Measurements from ENCODE around the gene SETD1B.
A peak's percentile ranks its signal among the peaks of the same experiment; 100 is the strongest.
"Not testable (repeated sequence)": the region's sequence is repeated elsewhere in the genome, so short reads cannot be mapped to it uniquely, and the experiment has no call there.

The SETD1B gene

DNA sequence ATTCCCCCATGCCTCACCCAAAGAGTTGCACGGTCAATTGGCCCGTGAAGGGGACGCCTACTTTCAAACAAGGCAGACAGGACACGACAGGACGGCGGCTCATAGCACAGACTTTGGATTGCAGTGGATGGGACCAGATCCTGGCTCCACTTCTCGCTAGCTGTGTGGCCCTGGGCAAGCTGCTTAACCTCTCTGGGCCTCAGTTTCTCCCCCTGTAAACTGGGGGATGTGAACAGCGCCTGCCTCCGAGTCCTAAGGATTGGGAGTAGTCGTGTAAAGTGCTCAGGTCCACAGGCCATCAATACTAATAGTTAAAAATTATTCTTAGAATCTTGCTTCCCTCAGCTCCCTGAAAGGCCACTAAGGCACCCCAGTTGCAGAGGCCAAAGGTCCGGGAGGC lies 23.4 kb upstream of the SETD1B start:
- no peak for DNase-seq (ENCODE audit: low read depth)

DNA sequence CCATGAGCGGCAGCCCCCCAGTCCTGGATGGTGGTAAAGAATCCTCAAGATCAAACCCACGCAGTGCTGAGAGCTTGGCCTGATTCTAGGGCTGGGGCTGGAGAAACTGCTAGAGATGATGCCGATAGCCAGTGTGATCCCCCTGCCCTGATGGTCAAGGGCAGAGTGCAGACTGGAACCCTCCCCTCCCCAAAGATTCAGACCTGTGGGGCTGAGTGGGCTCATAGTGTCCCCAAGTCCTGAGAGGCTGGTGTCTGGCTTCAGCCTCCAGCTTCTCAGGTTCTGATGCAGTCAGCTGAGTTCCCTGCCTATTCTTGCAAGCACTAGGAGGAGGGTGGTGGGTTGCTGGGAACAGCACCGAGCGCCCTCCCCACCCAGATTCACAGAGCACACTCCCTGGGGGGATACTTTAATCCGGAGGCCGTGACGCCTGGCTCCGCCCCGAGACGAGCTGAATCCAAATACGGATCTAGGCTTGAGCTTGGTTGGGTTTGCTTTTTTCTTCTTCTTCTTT lies 22.3 kb upstream of the SETD1B start:
- DNase-seq (ENCODE audit: low read depth) = no peak

DNA sequence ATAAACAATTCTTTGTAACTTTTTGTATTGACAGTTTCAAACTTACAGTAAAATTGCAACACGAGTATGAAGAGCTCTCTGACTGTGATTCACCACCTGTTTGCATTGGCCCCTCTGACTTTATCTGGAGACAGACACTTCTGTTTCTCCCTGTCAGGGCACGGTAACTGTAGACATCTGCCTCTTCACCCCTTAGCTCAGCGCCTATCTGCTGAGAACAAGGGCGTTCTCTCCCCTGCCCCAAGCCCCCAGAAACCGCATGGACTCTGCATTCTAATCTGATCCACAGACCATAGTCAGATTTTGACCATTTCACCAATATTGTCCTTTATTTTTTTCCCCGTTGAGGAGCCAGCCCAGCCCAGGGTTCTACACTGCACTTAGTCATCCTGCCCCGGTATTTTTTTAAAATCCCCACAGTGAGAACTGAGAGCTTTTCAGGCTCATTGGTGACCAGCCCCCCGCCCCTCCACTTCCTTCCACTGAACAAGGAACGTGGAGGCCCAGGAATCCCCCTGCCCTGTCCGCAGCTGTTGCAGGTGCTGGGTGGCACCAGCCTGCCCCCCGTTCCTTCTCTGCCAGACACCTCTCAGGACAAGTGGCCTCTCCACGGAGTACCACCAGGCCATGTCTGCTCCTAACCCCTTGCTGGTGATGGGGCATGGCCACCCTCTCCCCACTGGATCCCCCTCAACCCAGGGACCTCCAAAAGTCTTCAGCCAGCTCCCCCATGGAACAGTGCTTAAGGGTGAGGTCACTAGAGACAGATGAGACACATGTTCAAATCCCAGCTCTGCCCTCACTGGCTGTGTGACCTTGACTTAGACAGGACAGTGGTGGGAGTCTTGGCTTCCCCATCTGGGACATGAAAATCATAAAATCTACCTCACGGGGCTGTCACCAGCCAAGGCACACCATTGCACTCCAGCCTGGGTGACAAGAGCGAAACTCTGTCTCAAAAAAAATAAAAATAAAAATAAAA lies 21.5 kb upstream of the SETD1B start:
- DNase-seq (ENCODE audit: low read depth) = no peak

DNA sequence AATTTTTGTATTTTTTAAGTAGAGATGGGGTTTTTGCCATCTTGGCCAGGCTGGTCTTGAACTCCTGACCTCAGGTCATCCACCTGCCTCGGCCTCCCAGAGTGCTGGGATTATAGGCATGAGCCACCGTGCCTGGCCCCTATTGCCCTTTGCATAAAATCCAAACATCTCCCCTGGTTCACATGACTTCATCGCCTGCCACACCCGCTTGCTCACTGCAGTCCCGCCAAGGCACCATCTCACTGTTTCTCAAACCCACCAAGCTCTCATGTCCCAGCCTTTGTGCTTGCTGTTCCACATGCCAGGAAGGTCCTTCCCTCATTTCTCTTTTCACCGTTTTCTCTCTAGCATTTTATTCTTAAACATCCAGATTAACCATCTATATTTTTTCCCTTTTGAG lies 20.0 kb upstream of the SETD1B start:
- no peak for DNase-seq (ENCODE audit: low read depth)

- DNase-seq (ENCODE audit: low read depth) = no peak
Measured at GRCh38 chr12:121784460-121784859, 19.3 kb upstream of the SETD1B start.

GRCh38 chr12:121786440-121786825 lies 17.4 kb upstream of the SETD1B start:
- DNase-seq (ENCODE audit: low read depth) = no peak

- DNase-seq (ENCODE audit: low read depth) = no peak
Measured at GRCh38 chr12:121787063-121788025, 16.5 kb upstream of the SETD1B start.

GRCh38 chr12:121788176-121788818 lies 15.5 kb upstream of the SETD1B start:
- DNase-seq (ENCODE audit: low read depth) = no peak

DNA sequence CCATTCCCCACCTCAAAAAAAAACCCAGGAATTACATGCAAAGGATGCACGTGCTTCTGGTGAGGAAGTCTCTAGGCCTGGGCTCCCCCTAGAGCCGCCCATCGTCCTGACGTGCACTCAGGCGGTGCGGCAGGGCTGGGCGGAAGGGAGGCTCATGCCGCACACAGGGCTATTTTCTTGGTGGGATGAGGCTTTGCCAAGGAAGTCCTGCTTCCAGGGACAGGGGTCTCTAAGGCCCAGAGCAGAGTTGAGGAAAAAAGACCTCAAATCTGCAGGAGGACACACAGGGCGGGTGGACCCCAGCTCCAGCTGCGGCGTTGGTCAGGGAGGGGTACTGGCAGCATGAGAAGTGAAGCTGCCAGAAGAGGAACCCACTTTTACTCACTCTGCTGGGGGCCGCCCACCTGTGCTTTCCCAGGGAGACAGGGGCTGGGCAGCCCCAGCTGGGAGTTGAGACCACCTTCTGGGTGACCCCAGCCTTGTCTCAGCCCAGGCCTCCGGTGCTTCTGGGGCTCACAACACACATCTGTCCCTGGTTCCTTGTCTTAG lies 14.5 kb upstream of the SETD1B start:
- no peak for DNase-seq (ENCODE audit: low read depth)

DNA sequence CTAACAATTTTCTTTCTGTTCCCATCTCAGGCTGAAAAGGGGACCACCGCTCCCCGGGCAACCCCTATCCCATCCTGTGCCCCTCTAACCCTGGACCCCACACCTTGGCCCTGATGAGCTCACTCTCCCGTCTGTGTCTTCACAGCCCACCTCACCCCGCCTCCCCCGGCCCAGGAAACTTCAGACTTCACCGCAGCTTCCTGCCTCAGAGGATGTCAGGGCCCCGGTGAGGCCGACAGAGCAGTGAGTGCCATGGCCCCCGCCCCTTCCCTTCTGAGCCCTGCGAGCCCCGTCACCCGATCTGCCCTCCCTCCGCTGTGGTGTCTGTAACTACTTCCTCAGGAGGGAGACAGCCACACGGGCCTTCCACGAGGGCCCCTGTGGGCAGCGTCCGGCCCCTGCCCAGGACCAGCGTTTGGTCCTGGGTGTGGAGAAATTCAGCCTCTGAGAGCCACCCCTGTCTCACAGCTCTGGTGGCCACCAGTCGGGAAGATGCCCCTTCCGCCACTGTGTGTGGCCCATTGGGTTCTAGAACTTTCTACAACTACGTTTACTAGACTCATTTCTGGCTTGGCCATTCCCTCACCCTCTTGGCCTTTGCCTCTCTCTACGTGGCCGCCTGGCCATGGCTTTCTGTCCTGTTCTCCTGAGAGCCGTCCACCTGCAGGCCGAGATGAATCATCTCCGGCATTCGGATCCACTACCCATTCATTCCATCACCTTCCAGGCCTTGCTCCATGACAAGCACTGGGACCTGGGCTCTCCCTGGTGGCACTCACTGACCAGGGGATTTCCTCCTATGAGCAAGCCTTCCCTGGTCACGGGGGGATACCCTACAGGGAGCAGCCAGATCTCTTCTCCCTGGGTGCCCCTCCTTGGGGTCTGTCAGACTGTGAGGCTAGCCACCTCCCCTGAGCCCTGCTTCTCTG lies 13.7 kb upstream of the SETD1B start:
- no peak for DNase-seq (ENCODE audit: low read depth)

- DNase-seq (ENCODE audit: low read depth) = not testable (repeated sequence)
Measured at GRCh38 chr12:121790785-121791184, 13.0 kb upstream of the SETD1B start.

- no peak for DNase-seq (ENCODE audit: low read depth)
Measured at GRCh38 chr12:121791671-121792551, 11.9 kb upstream of the SETD1B start.

GRCh38 chr12:121792607-121793439 lies 11.0 kb upstream of the SETD1B start:
- DNase-seq (ENCODE audit: low read depth) = no peak

- no peak for DNase-seq (ENCODE audit: low read depth)
Measured at GRCh38 chr12:121793440-121793837, 10.4 kb upstream of the SETD1B start, which contains the start of gene RHOF. Gene RHOF, minus strand, starts transcription at chr12:121793688. Its CDS starts 55 bp downstream, at chr12:121793633.

DNA sequence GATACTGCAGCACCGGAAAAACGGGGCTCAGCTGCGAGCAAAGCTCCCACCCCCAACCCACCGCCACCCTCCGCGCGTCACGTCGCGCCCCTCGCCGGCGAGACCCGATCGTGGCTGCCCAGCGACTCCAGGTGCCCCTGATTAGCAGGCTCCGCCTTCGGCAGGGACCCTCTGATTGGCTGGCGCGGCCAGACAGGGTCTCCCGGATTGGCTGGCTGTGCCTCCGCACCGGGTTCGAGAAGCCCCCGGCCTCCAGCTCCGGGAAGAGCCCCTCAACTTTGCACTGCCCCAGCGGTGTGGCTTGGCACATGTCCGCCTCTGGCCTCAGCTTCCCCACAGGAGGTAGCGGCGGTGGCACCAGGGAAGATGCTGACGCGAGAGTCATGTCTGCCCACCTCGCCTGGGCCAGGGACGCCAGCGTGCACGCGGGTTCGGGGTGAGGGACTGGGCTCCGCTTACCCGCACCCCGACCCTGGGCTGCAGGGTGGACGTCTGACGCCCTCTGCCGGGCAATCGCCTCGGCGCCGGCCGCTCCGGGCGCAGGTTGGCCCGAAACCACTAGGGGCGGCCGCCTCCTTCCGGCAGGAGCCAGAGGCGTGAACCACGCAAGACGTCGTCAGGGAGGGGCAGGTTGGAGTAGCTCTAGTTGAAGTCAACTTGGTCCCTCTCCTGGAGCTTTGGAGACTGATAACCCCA lies 9.8 kb upstream of the SETD1B start:
- peak; percentile 86 for DNase-seq (ENCODE audit: low read depth)

- no peak for DNase-seq (ENCODE audit: low read depth)
Measured at GRCh38 chr12:121794534-121795033, 9.2 kb upstream of the SETD1B start.

All from fibroblast of the conjunctiva (primary cell).